ENCODE data around the gene FLACC1.
A peak's percentile ranks its signal among the peaks of the same experiment; 100 is the strongest.

Gene FLACC1

GRCh38 chr2:201275069-201275468 is 82.1 kb downstream of the FLACC1 start:
- no peak for DNase-seq

- no peak for DNase-seq
These were observed 83.7 kb downstream of the FLACC1 start for GRCh38 chr2:201273330-201273983.

- no peak for DNase-seq
These were observed 85.2 kb downstream of the FLACC1 start for GRCh38 chr2:201271917-201272316.

- DNase-seq: no peak
These were observed 86.7 kb downstream of the FLACC1 start for GRCh38 chr2:201270293-201271001.

GRCh38 chr2:201269764-201270163 is 87.4 kb downstream of the FLACC1 start:
- no peak for DNase-seq

- no peak for DNase-seq
These were observed 89.7 kb downstream of the FLACC1 start for GRCh38 chr2:201267278-201268030.

- no peak for DNase-seq
These were observed 90.5 kb downstream of the FLACC1 start for GRCh38 chr2:201266629-201267028.

GRCh38 chr2:201264472-201265173 is 92.5 kb downstream of the FLACC1 start:
- no peak for DNase-seq

- no peak for DNase-seq
These were observed 93.4 kb downstream of the FLACC1 start for GRCh38 chr2:201263779-201264178.

GRCh38 chr2:201262718-201263117 is 94.4 kb downstream of the FLACC1 start:
- DNase-seq: no peak

- DNase-seq: no peak
These were observed 95.2 kb downstream of the FLACC1 start for GRCh38 chr2:201261906-201262305.

GRCh38 chr2:201261471-201261870 is 95.7 kb downstream of the FLACC1 start:
- no peak for DNase-seq

GRCh38 chr2:201260302-201260800 is 96.8 kb downstream of the FLACC1 start, which contains the start of gene CASP8:
Gene CASP8 (plus strand): TSS chr2:201260536. CDS start chr2:201266487, 5,951 bp downstream.
- peak; percentile 91 for DNase-seq

- DNase-seq: no peak
These were observed 98.2 kb downstream of the FLACC1 start for GRCh38 chr2:201258666-201259615.

- peak; percentile 97 for DNase-seq
These were observed 99.0 kb downstream of the FLACC1 start for GRCh38 chr2:201257956-201258665.

- peak; percentile 79 for DNase-seq
These were observed 99.7 kb downstream of the FLACC1 start for GRCh38 chr2:201257381-201257955.

- DNase-seq: no peak
These were observed 101.1 kb downstream of the FLACC1 start for GRCh38 chr2:201256082-201256481.

- DNase-seq: no peak
These were observed 101.6 kb downstream of the FLACC1 start for GRCh38 chr2:201255408-201256033.

- no peak for DNase-seq
These were observed 102.9 kb downstream of the FLACC1 start for GRCh38 chr2:201254081-201254730.

GRCh38 chr2:201250741-201251140 is 106.4 kb downstream of the FLACC1 start:
- DNase-seq: no peak

Data from GF-D8 (cell line).